ENCODE measurements around the gene ZFYVE28. TPM values are rescaled to one million over a fixed set of nuclear protein-coding genes. Genes with fewer than 3 reads are reported as not detected.

The ZFYVE28 gene
- total and polyA plus RNA-seq, 2 of the 8 experiments (the other 6 are each of a cell fraction or from before 2014, with no cell fraction given) = 1.7 to 4.9 TPM

- DNase-seq (ENCODE audit: low read depth in 1 of 2, low spot score in 2 of 2) = no peak
- no peak overlapping the region for H3K18ac ChIP-seq (ENCODE audit: extremely low read depth, low read length)
- H4K8ac ChIP-seq (ENCODE audit: extremely low read depth, insufficient read depth, low read length) = no peak overlapping the region; the same call in 1 of the 2 replicates
- H3K4me2 ChIP-seq (ENCODE audit: insufficient read depth in 1 of 2, low read depth in 2 of 2, low read length in 2 of 2) = no peak overlapping the region; a peak in 1 of 4 replicates
- WGBS, 2 experiments (ENCODE audit: extremely low coverage in 1 of 2, insufficient coverage in 1 of 2, insufficient read length in 1 of 2, insufficient replicate concordance in 2 of 2, low coverage in 1 of 2, low lambda C conversion rate in 2 of 2, missing lambda C conversion rate in 1 of 2) = 92% methylated on average over 15 of the region's 15 CpGs; no CpG with 5 or more reads in 1 of the 2 experiments
- ChIA-PET POLR2A (ENCODE audit: partially characterized antibody) (interaction anchor here (1.0 kb wide), 1 partner anchor 15 kb away, joined by 3 read pairs; no protein-coding TSS in a partner anchor), CTCF (ENCODE audit: partially characterized antibody) (no interaction called here)
- no peak overlapping the region for H2AK5ac ChIP-seq (ENCODE audit: low read depth, low read length)
- H3K23me2 ChIP-seq (ENCODE audit: low read depth, low read length) = peaks cover 10% of the 10 kb centered on the region; the same call in 1 of the 2 replicates
- no peak overlapping the region for H3K14ac ChIP-seq (ENCODE audit: insufficient read length)
- no peak overlapping the region for H3K4ac ChIP-seq (replicated peaks; ENCODE audit: insufficient read length, low read depth, low read length)
- no peak overlapping the region for H3K56ac ChIP-seq (replicated peaks; ENCODE audit: insufficient read length, low read depth, low read length)
- H3K9ac ChIP-seq (replicated peaks in 1 of 4; ENCODE audit: extremely low read depth in 1 of 4, low read depth in 3 of 4, low read length in 3 of 4) = no peak overlapping the region
- no peaks in the 10 kb centered on the region for H3K79me2 ChIP-seq (ENCODE audit: control insufficient read depth in 1 of 2, insufficient read depth in 2 of 2, low read length in 2 of 2)
- H4K5ac ChIP-seq (ENCODE audit: insufficient read length, low read depth, low read length) = no peak overlapping the region
- no peak overlapping the region for H4K91ac ChIP-seq (replicated peaks; ENCODE audit: insufficient read length, low read length)
- peaks cover 0 to 6% of the 10 kb centered on the region in 2 experiments for H4K20me1 ChIP-seq (replicated peaks in 1 of 2; ENCODE audit: control insufficient read depth in 1 of 2, insufficient read depth in 2 of 2, low read length in 2 of 2)
- H3K9me3 ChIP-seq (ENCODE audit: insufficient read depth in 2 of 2, low read depth in 1 of 2, low read length in 1 of 2) = no peaks in the 10 kb centered on the region
- H3K23ac ChIP-seq (ENCODE audit: insufficient read length) = no peak overlapping the region
- no peak overlapping the region for H2BK20ac ChIP-seq (ENCODE audit: low read length)
- no peak for FAIRE-seq
- H2BK12ac ChIP-seq (ENCODE audit: low read depth, low read length) = no peak overlapping the region
- no peak overlapping the region for H2BK5ac ChIP-seq (ENCODE audit: low read depth, low read length)
- H2BK120ac ChIP-seq (replicated peaks; ENCODE audit: low read depth, low read length) = no peak overlapping the region
- no peak overlapping the region for H3K4me3 ChIP-seq (ENCODE audit: extremely low read depth in 1 of 4, insufficient read depth in 2 of 4, low read depth in 3 of 4, low read length in 4 of 4)
- H3K27me3 ChIP-seq (replicated peaks in 1 of 4; ENCODE audit: control insufficient read depth in 3 of 4, extremely low read depth in 1 of 4, insufficient read depth in 3 of 4, low read length in 3 of 4) = no peaks in the 10 kb centered on the region
- H3K36me3 ChIP-seq (ENCODE audit: control insufficient read depth in 2 of 4, insufficient read depth in 4 of 4, low read length in 3 of 4) = no peaks in the 10 kb centered on the region; a peak in 1 of 8 replicates
- no peak overlapping the region for H2BK15ac ChIP-seq (ENCODE audit: low read length)
- peaks cover 0 to 9% (median 4%) of the 10 kb centered on the region in 4 experiments; a peak in 5 of 7 replicates for H3K4me1 ChIP-seq (replicated peaks in 1 of 4; ENCODE audit: control insufficient read depth in 3 of 4, insufficient read depth in 4 of 4, low read length in 3 of 4)
- no peaks in the 10 kb centered on the region for H3K79me1 ChIP-seq (ENCODE audit: low read depth, low read length)
- H2AFZ ChIP-seq (ENCODE audit: low read length) = no peak overlapping the region
- TF ChIP-seq POLR2A (IDR thresholded peaks at IDR 0.05; ENCODE audit: control extremely low read depth in 1 of 2, low read depth in 2 of 2, low read length in 2 of 2) (no peak), ATF2 (IDR thresholded peaks at IDR 0.05; ENCODE audit: low read length) (no peak), MAFK (IDR thresholded peaks at IDR 0.05; ENCODE audit: low read depth, low read length) (no peak), EZH2 (IDR thresholded peaks at IDR 0.05; ENCODE audit: low read depth, low read length, severe bottlenecking) (no peak), E2F6 (IDR thresholded peaks at IDR 0.05) (no peak), RFX5 (IDR thresholded peaks at IDR 0.05; ENCODE audit: borderline replicate concordance, low read depth, low read length) (no peak)
- no peak overlapping the region for H3K27ac ChIP-seq (ENCODE audit: low read depth, low read length)
Measured at GRCh38 chr4:2259541-2260343, 158.7 kb downstream of the ZFYVE28 start.

All from H1 (cell line).